PC-3 (cell line): ENCODE data around the gene SYT7. TPM values are rescaled to one million over a fixed set of nuclear protein-coding genes. Genes with fewer than 3 reads are reported as not detected.
A peak's percentile ranks its signal among the peaks of the same experiment; 100 is the strongest.

ENCODE experiments used
- ATAC-seq: fragments of 200-7000 bp; cut with Tn5 transposase; 2 replicates; pipeline ENCODE4 v1.9.1; 2020; ENCODE audit warnings: mild to moderate bottlenecking, moderate library complexity
- BruUV-seq: library from RNA; stranded (reverse); fragments of 400-500 nt; replicated peaks from 2 replicates; lab custom pipeline; 2021; lab: Mats Ljungman, UMichigan
- CTCF ChIA-PET: fragments of 300-600 bp; sonication (Branson Sonifier 250); formaldehyde crosslinking; loops from one replicate; lab custom pipeline; 2022; ENCODE audit warnings: antibody characterized with exemption; lab: Charles Lee
- POLR2A ChIA-PET: fragments of 300-600 bp; sonication (Branson Sonifier 250); formaldehyde crosslinking; loops from one replicate; lab custom pipeline; 2022; ENCODE audit warnings: antibody characterized with exemption; ENCODE audit not compliant: unreplicated experiment; lab: Charles Lee
- DNase-seq: peaks from one replicate; pipeline ENCODE4 v3.0.0-alpha.2; 2015
- H2AFZ ChIP-seq: fragments of 300-600 bp; sonication (generic); 2 replicates; pipeline ENCODE4 v1.6.0; 2016; ENCODE audit warnings: antibody characterized with exemption, low read length
- H3F3A ChIP-seq: fragments of 300-600 bp; sonication (generic); one replicate; pipeline ENCODE4 v1.6.0; 2017; ENCODE audit warnings: antibody characterized with exemption, low read length, control low read depth, mild to moderate bottlenecking; ENCODE audit not compliant: unreplicated experiment
- H3K27ac ChIP-seq: fragments of 300-600 bp; sonication (generic); 2 replicates; pipeline ENCODE4 v1.5.1; 2016; ENCODE audit warnings: mild to moderate bottlenecking, low read length
- H3K27me3 ChIP-seq: fragments of 300-600 bp; sonication (generic); 2 replicates; pipeline ENCODE4 v1.6.1; 2016; ENCODE audit warnings: low read length, mixed read lengths
- H3K36me3 ChIP-seq: fragments of 300-600 bp; sonication (generic); 2 replicates; pipeline ENCODE4 v1.6.1; 2016; ENCODE audit warnings: low read depth, mixed run types, low read length, mixed read lengths
- H3K4me1 ChIP-seq: fragments of 300-600 bp; sonication (generic); 2 replicates; pipeline ENCODE4 v1.5.1; 2016; ENCODE audit warnings: low read length; ENCODE audit not compliant: insufficient read depth
- H3K4me2 ChIP-seq: fragments of 300-600 bp; sonication (generic); 2 replicates; pipeline ENCODE4 v1.6.0; 2016; ENCODE audit warnings: low read length
- H3K4me3 ChIP-seq: fragments of 300-600 bp; sonication (generic); 2 replicates; pipeline ENCODE4 v1.5.1; 2016; ENCODE audit warnings: mild to moderate bottlenecking, low read length, mixed read lengths
- H3K79me2 ChIP-seq: fragments of 300-600 bp; sonication (generic); 2 replicates; pipeline ENCODE4 v1.6.1; 2017; ENCODE audit warnings: low read length, mixed read lengths
- H3K9ac ChIP-seq: fragments of 300-600 bp; sonication (generic); 2 replicates; pipeline ENCODE4 v1.6.0; 2016; ENCODE audit warnings: mild to moderate bottlenecking, low read length
- H3K9me2 ChIP-seq: fragments of 300-600 bp; sonication (generic); replicated peaks from 2 replicates; pipeline ENCODE4 v1.6.1; 2016; ENCODE audit warnings: mixed run types, low read length, mixed read lengths
- H3K9me3 ChIP-seq: fragments of 300-600 bp; sonication (generic); 2 replicates; pipeline ENCODE4 v1.6.1; 2016; ENCODE audit warnings: low read length, mixed read lengths
- H4K20me1 ChIP-seq: fragments of 300-600 bp; sonication (generic); 2 replicates; pipeline ENCODE4 v1.6.1; 2016; ENCODE audit warnings: low read length, mixed read lengths
- CTCF ChIP-seq: fragments of 300-600 bp; sonication (generic); conservative IDR thresholded peaks from 2 replicates; pipeline ENCODE4 v1.5.1; 2017; ENCODE audit warnings: antibody characterized with exemption, low read depth, mild to moderate bottlenecking, low read length
- EZH2 ChIP-seq: fragments of 300-600 bp; sonication (generic); IDR thresholded peaks from one replicate; pipeline ENCODE4 v1.6.1; 2017; ENCODE audit warnings: antibody characterized with exemption, mild to moderate bottlenecking, low read length; ENCODE audit not compliant: unreplicated experiment
- EZH2phosphoT487 ChIP-seq: fragments of 300-600 bp; sonication (generic); IDR thresholded peaks from 2 replicates; pipeline ENCODE4 v1.6.1; 2018; ENCODE audit warnings: mild to moderate bottlenecking, antibody characterized with exemption, low read length, borderline replicate concordance
- intact Hi-C: fragments of 100-400 bp; cut with micrococcal nuclease; formaldehyde crosslinking; loops from 2 replicates; pipeline ENCODE4 v1.9.0; 2023
- total RNA-seq: library from RNA; depleted of rRNA; stranded (reverse); fragments of >200 nt; gene quantifications from 2 replicates; pipeline ENCODE4 v1.2.3, GENCODE V29; 2014

SYT7 gene
- total RNA-seq, 1 experiment from 2014 or later = 23.2 TPM

- POLR2A ChIA-PET = no interaction called here
- no peaks in the 10 kb centered on the region for H3F3A ChIP-seq
- BruUV-seq = no TSS peak
- H3K9me2 ChIP-seq = no peaks in the 10 kb centered on the region
- CTCF ChIA-PET = no interaction called here
- no peaks in the 10 kb centered on the region for H4K20me1 ChIP-seq
- H3K36me3 ChIP-seq = no peaks in the 10 kb centered on the region
- no peaks in the 10 kb centered on the region for H3K79me2 ChIP-seq
- peaks cover 41% of the 10 kb centered on the region for H3K4me1 ChIP-seq
- peak overlapping the region; percentile 21; the same call in 1 of the 2 replicates for H3K4me3 ChIP-seq
- H3K27ac ChIP-seq = no peak overlapping the region
- peak overlapping the region; percentile 70 for H3K4me2 ChIP-seq
- H3K9me3 ChIP-seq = no peaks in the 10 kb centered on the region
- no peak overlapping the region for H2AFZ ChIP-seq
- no peak for DNase-seq
- TF ChIP-seq EZH2 = no peak
- intact Hi-C loops = loop anchor here (5.0 kb wide), 1 partner anchor 40 kb away; the partner anchor contains the start of gene SYT7
- H3K27me3 ChIP-seq = no peaks in the 10 kb centered on the region
- no peak for ATAC-seq
- H3K9ac ChIP-seq = no peak overlapping the region
Observed at GRCh38 chr11:61542024-61542461, 38.8 kb downstream of the SYT7 start.

- ChIA-PET POLR2A (no interaction called here), CTCF (no interaction called here)
- Histone ChIP-seq H2AFZ (no peak overlapping the region), H3K27me3 (no peaks in the 10 kb centered on the region), H4K20me1 (no peaks in the 10 kb centered on the region), H3F3A (no peaks in the 10 kb centered on the region), H3K4me3 (peak overlapping the region; percentile 21; the same call in 1 of the 2 replicates), H3K36me3 (no peaks in the 10 kb centered on the region), H3K79me2 (no peaks in the 10 kb centered on the region), H3K4me2 (peak overlapping the region; percentile 70), H3K27ac (no peak overlapping the region), H3K4me1 (peaks cover 41% of the 10 kb centered on the region), H3K9ac (no peak overlapping the region), H3K9me2 (no peaks in the 10 kb centered on the region), H3K9me3 (no peaks in the 10 kb centered on the region)
- intact Hi-C loops = loop anchor here (5.0 kb wide), 1 partner anchor 41 kb away; the partner anchor contains the start of gene SYT7
- BruUV-seq = no TSS peak
- TF ChIP-seq CTCF (no peak), EZH2 (no peak), EZH2phosphoT487 (no peak)
- ATAC-seq (peak; percentile 79), DNase-seq (peak; percentile 78)
Observed at GRCh38 chr11:61541598-61541997, 39.3 kb downstream of the SYT7 start.

GRCh38 chr11:61540528-61540927 is 40.3 kb downstream of the SYT7 start:
- no peak for TF ChIP-seq CTCF
- TF ChIP-seq EZH2 = no peak
- no peak for TF ChIP-seq EZH2phosphoT487
- no peak for ATAC-seq
- no peaks in the 10 kb centered on the region for H3F3A ChIP-seq
- H3K79me2 ChIP-seq = no peaks in the 10 kb centered on the region
- CTCF ChIA-PET = no interaction called here
- H4K20me1 ChIP-seq = no peaks in the 10 kb centered on the region
- no peak overlapping the region for H2AFZ ChIP-seq
- POLR2A ChIA-PET = no interaction called here
- H3K27me3 ChIP-seq = no peaks in the 10 kb centered on the region
- BruUV-seq = no TSS peak
- no peaks in the 10 kb centered on the region for H3K36me3 ChIP-seq
- intact Hi-C loops = loop anchor here (5.0 kb wide), 1 partner anchor 42 kb away; the partner anchor contains the start of gene SYT7
- no peaks in the 10 kb centered on the region for H3K9me2 ChIP-seq
- no peak for DNase-seq
- no peak overlapping the region for H3K9ac ChIP-seq
- no peak overlapping the region for H3K27ac ChIP-seq
- peaks cover 41% of the 10 kb centered on the region for H3K4me1 ChIP-seq
- no peak overlapping the region for H3K4me2 ChIP-seq
- H3K4me3 ChIP-seq = no peak overlapping the region
- H3K9me3 ChIP-seq = no peaks in the 10 kb centered on the region
